GM19099 (cell line): ENCODE results near the gene NATD1.

ENCODE experiments used
- POLR2A ChIP-seq: IDR thresholded peaks from 3 replicates; pipeline ENCODE4 v1.6.1; 2011; ENCODE audit warnings: low read depth; ENCODE audit not compliant: insufficient read length; ENCODE audit errors: extremely low read depth

The NATD1 gene

DNA sequence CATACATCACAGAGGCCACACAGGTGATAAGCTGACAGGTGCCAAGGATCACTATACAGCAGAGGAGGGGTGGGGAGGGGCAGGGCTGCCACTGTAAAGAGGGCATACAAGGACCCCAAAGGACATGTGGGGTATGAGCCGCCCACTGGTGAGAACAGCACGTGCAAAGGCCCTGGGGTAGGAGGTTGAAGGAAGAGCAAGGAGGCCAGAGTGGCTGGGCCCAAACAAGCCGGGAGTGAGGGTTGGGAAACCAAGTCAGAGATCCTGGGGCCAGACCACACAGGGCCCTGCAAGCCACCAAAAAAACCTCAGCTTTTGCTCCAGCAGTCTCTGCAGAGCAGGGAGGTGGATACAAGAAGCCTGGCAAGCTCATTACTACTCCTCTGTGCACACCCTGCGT, 6.5 kb downstream of the NATD1 start:
- TF ChIP-seq POLR2A, result no peak

GRCh38 chr17:21245639-21246084, 7.5 kb downstream of the NATD1 start:
- no peak for TF ChIP-seq POLR2A

GRCh38 chr17:21243516-21244303, 9.5 kb downstream of the NATD1 start:
- TF ChIP-seq POLR2A, result no peak

GRCh38 chr17:21242780-21243515, 10.3 kb downstream of the NATD1 start:
- TF ChIP-seq POLR2A, result no peak

GRCh38 chr17:21242026-21242697, 11.0 kb downstream of the NATD1 start:
- TF ChIP-seq POLR2A, result no peak

DNA sequence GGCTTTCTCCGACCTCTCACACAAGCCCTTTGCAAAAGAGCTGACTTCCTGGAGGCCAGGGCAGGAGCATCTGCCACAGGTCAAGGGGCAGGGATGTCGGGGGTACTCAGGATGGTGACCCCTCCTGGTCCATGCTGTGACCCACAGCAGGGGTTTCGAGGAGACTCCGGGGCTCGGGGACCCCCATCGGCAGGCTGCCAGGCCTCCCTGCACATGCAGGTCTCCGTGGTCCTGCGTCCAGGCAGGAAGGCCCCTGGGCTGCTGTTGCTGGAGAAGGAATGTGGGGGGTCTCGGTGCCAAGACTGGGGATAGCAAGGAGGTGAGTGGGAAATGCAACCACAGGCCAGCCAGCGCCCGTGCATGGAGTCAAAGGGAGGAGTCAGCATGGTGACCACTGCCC, 11.6 kb downstream of the NATD1 start:
- no peak for TF ChIP-seq POLR2A

DNA sequence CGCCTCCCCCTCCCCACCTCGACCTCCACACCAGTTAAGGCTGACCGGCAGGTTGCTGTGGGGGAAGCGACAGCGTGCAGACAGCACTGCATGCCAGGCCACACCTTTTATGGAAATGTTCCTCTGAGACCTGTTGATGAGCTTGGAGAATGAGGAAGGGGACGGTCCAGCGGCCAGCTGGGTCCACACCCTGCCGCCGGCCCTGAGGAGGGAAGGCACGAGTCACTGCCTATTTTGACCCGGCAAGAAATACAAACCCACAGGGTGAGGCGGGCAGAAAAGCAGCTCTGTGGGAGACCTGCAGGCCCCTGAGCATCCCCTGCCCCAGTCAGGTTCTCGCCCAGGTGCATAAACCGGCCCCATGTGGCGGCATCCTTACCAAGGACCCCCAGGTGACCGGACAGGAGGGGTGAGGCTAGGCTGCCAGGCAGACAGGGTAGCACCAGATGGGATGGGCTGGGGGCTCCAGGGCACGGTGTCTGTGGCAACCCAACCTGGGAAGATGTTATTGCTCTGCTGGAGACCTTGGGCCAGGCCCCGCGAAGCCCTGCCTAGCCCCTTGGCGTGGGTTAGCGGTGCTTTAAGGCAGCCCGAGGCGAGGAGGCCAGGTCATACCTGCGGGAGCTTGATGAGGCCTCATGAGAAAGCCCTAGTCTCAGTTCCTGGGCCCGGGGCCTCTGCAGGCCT, 12.7 kb downstream of the NATD1 start:
- no peak for TF ChIP-seq POLR2A

- no peak for TF ChIP-seq POLR2A
Measured at GRCh38 chr17:21239680-21240368, 13.4 kb downstream of the NATD1 start.

- no peak for TF ChIP-seq POLR2A
Measured at GRCh38 chr17:21235921-21236320, 17.3 kb downstream of the NATD1 start.

GRCh38 chr17:21233581-21234347, 19.4 kb downstream of the NATD1 start:
- TF ChIP-seq POLR2A, result no peak

GRCh38 chr17:21232033-21232749, 21.0 kb downstream of the NATD1 start:
- TF ChIP-seq POLR2A, result no peak

GRCh38 chr17:21231533-21231932, 21.7 kb downstream of the NATD1 start:
- no peak for TF ChIP-seq POLR2A

DNA sequence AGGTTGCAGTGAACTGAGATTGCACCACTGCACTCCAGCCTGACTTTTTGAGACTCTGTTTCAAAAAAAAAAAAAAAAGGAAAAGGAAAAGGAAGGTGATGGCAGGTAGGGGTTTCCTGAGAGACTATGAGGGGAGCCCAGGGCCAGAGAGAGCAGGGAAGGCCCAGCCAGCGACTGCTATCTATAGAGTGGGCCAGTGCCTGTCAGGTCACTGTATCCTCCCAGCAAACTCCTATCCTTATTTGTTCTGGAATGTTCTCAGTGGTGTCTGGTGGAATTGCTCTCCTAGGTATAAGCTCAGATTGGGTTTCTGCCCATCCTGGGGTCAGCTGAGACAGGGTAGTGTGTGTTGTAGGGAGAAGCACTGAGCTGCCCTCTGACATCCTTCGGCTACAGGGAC, 24.4 kb downstream of the NATD1 start:
- TF ChIP-seq POLR2A, result no peak
